Left forelimb (tissue), 1 donor: ENCODE data around the gene FAM72D.
"Not testable (repeated sequence)": the region's sequence is repeated elsewhere in the genome, so short reads cannot be mapped to it uniquely, and the experiment has no call there.

Experiments used
- DNase-seq: peaks from one replicate; pipeline ENCODE4 v3.0.0-alpha.2; 2018; ENCODE audit warnings: low spot score

Gene FAM72D

DNA sequence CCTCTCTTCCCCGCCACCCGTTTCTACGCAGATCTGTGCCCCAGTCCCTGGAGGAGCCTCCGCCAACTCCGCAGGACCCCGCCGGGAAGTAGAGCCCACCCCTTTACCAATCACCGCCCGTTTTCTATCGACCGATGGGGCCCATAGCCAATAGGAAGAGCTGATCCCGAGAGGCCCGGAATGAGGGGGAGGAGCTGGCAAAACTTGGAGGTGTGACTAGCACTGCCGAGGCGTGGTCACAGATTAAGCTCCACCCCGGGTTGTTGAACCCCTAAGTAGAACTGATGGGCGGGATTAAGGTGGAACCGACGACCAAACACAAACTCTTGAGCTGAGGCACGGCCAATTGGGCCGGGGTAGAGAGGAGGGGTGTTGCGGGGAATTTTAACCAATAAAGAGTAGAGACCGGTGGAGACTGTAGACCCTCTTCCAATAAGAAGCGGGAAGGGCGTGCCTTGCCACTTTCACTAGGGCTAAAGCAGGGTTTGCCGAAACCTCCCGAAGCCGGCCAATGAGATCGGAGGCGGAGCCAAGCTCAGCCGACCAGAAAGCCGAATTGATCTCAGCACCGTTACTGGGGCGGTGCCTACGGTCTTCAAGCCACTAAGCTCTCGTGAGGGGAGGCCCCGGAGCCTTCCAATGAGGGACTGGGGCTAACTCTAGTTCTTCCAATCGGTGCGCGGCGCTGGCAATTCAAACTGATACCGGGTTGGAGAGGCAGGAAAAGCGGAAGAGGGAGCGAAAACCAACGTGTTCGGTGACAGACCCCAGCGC, at the start of gene FAM72D, which contains the start of gene SRGAP2B:
TSS of gene FAM72D (plus strand) at position 691 of the 774 bp plus-strand sequence. CDS start 874 bp downstream, outside the sequence.
TSS of gene SRGAP2B (minus strand) at position 45 of the 774 bp plus-strand sequence. CDS start 2,427 bp downstream, outside the sequence.
- DNase-seq: not testable (repeated sequence)

DNA sequence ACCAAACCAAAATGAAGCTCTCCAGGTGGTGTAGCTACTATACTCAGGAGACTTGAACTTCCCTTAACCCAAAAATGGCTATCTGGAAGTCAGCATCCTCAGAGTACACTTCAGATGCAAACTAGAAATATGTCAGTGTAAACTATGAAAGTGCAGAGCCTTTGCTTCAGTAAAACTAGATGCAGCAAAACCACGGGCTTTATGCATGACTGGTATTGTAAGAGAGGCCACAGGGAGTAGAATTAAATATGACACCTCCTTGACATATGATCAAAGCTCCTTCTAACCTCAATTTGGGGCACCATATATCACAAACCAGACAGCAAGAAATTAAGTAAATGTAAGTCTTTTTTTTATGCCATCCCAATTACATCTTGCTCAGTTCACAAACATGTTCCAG, 48.2 kb upstream of the FAM72D start:
- DNase-seq: not testable (repeated sequence)

DNA sequence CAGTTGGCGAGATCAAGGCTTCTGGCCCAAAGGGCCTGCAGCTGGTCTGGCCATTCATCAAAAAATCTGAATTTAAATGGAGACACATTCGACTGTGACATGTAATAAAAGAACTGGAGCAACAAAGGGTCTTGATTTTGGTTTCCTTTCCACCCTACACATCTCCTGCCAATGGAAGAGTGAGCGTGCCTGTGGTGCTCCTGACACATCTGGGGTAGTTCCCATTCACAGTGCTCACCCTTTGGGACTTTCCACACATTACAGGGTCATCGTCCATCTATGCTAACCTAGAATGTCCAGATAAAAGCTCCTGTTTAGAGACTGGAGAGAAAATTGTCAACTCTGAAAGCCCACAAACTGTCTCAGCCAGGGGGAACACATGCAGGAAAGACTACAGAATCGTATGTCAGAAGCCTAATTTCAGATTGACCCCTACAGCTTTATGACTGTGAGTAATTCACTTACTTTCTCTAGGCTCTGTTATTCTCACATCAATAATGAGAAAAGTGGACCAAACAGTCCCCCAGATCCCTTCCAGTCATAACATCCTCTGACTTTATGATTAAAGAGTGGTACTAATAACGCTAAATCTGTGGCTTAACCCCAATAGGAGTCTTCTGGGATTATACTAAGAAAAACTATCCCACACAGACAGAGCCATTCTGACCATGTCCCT, 47.5 kb upstream of the FAM72D start:
- DNase-seq: not testable (repeated sequence)

DNA sequence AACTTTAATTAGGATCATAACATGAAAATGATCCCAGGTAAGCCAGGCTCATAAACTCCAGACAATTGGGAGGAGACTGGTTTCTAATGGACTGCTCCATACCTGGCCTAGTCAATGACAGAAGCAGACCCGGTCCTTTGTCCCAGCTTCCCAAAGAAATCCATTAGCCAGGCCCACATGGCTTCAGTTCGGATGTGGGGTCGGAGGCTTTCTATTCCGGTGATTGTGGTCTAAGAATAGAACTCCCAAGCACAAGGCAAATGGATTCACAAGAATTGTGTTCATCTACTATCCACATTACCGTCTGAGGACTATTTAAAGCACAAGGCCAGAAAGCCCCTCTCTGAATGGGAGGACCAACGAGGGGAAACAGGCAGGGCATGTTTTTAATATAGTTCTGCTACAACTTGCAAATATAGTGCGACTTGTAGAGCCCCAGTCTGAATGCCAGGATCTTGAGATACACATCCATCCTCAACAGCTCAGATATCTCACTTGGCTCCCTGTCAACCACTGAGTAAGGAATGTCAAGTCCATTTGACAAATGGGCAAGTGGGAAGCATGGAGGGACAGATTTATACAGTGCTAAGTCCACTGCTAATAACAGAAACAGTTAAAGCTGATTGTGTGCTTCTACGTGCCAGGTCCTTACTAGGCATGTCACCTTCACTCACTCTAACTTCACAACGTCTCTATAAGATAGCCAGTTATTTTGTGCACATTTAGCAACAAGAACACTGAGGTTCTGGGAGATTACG, 43.6 kb upstream of the FAM72D start:
- DNase-seq: not testable (repeated sequence)

DNA sequence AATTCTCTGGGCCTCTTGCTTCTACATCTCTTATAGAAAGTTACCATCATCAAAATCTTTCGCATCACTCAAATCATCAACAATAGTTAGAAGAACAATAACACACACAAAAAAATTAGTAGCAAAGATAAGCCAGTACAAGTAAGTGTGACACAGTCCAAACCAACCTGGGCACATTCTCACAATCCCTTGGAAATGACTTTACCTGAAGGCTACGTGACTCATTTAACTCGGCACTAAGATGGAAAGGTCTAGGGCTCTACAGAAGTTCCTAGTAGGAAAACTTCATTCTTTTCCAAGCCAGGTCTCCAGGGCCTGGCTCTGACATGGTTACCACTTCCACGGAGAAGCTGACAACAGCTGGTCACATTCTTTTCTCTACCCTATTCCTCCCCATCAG, 42.3 kb upstream of the FAM72D start:
- DNase-seq: not testable (repeated sequence)

DNA sequence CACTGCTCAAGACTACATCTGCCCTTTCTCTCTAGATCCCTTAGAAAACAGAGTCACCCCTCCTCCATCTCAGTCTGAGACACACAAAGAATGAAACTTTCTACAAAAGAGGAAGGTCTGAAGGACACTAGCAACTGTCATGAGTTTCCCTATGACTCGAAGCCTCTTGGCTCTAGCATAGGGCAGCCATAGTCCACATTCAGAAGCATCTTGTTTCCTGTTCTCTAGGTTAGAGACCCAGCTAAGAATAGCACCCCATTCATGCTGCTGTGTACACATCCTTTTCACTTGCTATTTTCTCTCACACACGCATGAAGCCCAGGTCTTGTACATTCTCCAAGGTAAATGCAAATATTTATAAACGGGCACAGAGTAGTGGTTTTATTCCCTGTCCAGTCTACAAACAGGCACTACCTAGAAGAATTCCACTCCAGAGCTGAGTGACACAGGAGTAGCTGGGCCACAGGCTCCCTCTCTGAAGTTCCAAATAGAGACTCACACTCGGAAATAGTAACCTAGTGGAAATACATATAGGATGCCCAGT, 40.5 kb upstream of the FAM72D start:
- DNase-seq: not testable (repeated sequence)

DNA sequence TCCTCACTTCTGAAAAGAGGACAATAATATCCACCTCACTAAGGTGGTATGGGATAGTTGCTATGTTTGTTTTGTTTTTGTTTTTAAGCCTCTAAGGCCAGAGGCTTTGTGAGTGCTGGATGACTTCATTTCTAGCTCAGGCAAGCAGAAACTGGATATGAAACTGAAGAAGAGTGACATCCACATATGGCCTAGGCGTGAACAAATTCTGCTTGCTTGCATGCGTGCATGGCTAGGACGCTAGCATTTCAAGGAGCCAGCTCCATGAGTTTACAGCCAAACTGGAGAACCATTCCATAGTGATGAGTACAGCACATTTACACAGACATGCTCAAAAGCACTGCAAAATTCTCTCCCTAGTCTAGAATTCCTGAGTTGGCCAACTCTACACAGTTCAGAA, 37.6 kb upstream of the FAM72D start:
- not testable (repeated sequence) for DNase-seq

DNA sequence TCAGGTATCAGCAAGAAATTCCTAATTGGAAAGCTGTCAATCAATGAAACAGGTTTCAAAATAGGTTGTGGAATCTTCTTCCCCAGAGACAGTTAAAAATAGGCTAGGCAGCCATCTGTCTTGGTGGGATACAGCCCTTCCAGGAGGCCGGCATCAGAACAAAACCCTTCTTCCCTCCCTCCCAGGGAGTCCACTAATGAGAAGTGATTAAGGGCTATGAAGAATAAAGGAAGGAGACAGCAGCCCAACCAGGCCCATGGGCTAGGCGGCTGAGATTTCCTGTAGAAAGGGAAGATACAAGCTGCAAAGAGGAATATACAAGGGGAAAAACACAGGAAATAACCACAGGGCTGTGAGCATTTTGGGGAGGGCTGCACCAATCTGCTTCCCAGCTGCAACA, 32.5 kb upstream of the FAM72D start:
- not testable (repeated sequence) for DNase-seq

DNA sequence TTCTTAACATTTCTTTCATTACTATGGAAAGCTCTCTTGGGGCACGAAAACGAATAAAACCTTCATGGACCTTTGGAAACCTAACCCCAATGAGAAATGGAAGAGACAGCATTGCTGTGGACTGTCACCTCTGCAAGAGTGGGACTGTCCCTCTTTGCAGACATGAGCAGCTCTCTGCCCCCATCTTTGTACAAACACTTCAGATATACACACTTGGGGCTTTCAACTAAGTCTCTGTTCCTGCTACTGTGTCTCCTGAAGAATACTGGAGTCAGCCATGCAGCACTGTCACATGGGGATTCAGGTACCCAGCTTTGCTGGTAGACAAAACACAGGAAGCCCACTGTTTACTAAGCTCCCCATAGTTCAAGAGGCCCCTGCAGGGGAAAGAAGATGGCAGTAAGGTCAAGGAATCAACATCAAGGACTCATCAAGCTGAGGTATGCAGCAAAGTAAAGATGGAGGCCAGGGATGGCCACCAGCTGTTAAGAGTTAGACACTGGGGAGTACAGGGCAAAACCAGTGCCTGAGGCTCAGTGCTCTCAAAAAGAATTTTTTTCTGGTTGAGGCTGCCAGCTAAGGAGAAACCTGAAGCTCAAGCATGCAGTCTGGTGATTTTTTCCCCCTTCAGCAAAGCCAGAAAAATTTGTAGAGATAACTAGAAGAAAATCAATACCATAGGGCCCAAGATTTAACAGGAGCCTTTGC, 31.7 kb upstream of the FAM72D start:
- DNase-seq: not testable (repeated sequence)

DNA sequence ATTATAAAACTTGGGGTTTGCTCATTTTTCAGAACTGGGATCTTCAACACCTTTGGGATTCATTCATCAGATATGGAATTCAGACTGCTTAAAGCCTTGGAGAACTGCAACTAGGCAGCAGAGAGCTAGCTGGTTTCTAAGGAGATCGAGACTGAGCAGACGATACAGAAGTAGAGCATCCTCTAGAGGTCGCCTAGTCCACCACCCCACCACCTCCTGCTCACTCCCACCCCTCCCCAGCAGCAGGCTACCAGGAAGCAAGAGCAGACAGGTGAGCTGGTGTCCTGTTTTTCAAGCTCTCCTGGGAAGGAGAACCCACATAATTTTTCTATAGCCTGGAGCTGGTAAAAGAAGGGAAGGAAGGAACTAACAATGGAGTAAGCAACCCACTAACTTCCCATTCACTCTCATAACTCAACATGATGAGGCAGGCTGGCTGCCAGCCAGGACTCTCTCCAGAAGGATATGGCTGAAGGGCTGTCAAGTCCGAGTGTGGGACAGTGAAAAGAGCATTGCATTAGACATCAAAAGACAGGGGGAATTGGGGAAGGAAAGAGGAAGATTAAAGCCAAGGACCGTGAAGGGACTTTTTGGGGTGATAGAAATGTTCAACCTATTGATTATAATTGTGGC, 30.5 kb upstream of the FAM72D start:
- not testable (repeated sequence) for DNase-seq

DNA sequence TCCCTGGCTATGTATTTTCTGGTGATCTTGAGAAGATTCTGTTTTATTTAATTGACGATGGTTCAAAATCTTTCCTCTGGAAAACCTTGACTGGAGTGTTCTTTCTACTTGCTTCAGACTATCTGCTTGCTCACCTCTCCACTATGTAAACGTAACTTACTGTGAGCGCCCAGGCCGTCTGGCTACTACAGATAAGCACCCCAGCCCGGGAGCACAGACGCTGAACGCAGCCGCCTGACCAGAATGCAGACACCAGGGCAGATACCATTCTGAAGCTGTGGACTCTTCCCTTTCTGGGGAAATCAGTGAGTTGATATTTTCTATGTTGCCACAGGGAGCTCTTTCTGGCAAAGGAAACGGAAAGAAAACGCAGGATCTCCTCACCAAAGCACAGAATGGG, 29.3 kb upstream of the FAM72D start:
- DNase-seq: not testable (repeated sequence)

DNA sequence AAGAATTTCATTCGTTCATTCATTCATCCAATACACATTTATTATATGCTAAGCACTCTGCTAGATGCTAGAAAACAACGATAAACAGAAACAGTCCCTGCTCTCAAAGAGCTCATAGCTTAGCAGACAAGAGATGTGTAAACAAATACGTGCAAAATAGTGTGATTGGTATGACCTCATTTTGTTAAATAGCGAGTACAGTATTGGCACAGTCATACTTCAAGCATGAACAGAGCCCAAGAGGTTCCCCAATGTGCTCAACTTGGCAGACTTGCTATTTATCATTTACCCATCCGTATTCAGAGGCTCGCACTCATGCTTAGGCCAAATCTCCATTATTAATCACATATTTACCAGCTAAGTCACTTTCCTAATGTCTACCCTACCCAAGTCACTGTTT, 24.2 kb upstream of the FAM72D start:
- DNase-seq: not testable (repeated sequence)

DNA sequence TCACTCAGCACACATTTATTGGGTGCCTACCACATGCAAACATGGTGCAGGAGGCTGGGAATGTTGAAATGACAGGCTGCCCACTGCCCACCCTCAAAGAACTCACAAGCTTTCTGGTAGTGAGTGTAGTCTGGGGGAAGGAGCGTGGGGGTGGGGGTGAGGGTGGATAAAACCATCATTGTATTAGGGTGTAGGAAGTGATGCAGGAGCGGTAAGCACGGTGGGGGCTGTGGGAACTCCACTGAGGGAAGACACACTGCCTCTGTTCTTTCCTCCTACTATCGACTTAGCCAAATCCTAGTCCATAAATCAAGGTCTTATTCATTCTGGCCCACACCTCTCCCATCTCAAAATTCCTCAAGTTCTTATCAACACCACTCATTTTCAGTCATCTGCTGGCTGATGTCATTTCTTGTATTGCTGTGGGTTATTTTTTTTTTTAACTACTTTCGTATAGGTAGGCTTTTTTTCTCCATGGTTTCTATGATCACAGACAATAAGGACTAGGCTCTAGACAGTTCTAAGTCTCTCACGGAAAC, 21.7 kb upstream of the FAM72D start:
- not testable (repeated sequence) for DNase-seq

DNA sequence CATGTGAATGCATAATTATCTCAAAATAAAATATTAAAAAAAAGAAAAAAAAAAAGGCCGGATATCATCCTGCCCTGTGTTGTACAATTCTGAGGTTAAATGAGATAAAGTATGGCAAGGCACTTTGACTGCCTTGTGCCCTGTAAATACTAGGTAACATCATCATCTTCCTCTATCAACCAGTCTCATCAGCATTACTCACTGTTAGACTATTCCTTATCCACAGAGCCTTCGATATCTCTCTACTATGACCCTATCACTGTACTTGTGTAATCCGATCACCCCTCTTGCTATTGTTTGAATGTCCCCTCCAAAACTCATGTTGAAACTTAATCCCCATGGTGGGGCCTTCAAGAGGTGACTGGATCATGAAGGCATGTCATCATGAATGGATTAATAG, 18.9 kb upstream of the FAM72D start:
- not testable (repeated sequence) for DNase-seq

DNA sequence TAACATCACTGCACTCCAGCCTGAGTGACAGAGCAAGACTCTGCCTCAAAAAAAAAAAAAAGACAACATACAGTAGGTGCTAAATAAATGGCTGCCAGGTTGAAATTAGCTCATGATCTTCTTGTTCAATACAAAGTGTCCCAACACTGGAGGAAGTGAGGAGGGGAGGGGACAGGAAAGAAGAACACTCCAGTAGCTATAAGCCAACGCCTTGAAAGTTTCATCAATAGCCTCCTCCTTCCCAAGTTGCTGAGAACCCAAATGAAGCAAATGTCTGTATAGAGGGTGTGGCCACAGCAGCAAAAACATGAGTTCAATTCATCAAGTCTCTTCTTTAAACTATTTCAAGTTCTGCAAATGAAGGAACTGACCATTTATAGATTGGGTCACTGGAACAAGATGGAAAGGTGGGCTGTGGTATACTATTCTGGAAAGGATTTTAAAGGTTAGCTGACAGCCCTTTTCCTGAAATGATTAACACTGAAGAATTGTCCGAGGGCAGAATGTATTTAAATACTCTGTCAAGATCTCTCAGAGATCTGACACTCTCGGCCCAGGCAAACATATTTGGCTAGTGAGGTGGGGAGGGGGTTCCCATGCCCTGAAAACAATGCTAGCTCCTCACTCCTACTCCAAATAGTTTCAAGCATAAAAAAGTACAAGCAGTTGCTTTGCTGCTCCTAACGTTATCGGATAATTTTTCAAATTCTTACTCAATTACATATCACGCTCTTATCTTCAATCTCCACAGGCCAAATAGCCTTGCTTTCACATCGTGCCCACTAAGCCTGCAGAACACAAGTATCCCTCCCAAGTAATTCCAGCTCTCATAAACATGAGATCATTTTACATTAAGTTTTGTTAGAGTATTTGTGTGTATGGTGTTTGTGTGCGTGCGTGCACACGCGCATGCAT, 17.6 kb upstream of the FAM72D start:
- not testable (repeated sequence) for DNase-seq

DNA sequence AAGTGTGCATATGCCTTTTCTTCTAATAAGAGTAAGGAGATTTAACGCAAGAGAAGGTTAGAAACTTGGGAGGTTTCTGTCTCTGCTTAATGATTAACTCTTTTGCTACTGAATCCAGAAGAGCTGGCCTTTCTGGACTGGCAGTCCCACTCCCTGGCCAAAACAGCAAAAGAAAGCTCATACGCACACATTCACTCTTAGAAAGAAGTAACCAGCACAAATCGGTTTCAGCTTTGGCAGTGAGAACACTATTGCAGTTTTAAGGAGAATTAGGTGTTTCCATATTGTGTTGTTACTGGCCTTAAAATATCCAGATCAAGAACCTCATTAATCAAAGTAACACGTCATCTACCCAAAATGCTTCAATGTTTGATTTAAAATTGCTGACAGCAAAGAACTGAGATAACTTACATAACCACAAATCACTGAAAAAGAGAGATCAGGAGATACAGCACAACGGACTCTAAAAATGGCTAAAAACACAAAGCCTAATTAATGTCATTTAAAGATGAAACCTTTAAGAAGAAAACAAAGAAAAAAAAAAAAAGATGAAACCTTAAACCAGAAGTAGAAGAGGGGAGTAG, 16.9 kb upstream of the FAM72D start:
- DNase-seq: not testable (repeated sequence)

DNA sequence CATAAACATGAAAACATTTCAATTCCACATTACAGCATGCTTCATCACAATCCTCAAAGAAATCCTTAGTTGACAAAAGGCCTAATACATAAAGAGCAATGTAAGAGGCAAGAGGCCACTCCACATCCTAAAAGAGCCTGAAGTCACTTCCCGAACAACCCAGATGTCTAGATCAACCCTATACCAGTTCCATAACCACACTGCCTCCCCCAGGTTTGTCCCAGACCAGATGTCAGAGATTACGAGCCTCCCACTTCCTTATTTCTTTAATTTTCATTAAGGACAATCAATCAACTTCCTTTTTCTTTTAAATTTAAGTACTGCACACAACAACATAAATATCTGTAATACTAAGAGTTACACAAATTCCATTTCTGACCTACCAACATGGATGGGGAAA, 16.0 kb upstream of the FAM72D start:
- DNase-seq: not testable (repeated sequence)

DNA sequence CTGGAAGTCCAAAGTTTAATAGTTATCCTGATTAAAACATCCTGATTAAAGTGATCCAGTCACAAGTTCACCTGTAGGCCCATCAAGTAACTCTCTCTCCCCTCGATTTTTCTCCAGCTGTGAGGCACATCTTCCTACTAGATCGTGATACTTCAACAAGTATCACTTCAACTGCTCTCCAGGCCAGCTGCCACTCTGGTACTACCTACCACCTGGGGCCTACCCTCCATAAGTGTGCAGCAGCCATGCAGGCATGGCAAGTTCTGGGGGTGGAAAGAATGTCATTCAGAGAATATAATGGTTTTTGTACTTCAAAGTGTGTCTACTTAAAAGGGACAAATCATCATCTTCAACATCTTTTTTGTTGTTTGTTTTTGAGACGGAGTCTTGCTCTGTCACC, 15.6 kb upstream of the FAM72D start:
- not testable (repeated sequence) for DNase-seq
